ENCODE measurements around the gene ANKRD10. TPM values are rescaled to one million over a fixed set of nuclear protein-coding genes. Genes with fewer than 3 reads are reported as not detected.

ANKRD10 gene
- total and polyA plus RNA-seq, 11 donors: 37.7 to 81.3 (median 47.6) TPM

- intact Hi-C loops (cut with DNase I): loop anchor here in 6 of 10 donors (5.0 kb wide), 3 partner anchors 38 to 162 kb away; partner anchors contain the start of gene ING1 (in 1 of the 6)
- no peak for TF ChIP-seq CTCF (IDR thresholded peaks at IDR 0.05)
- TF ChIP-seq POLR2A (IDR thresholded peaks at IDR 0.05): no peak
- peaks cover 7 to 42% (median 23%) of the 10 kb centered on the region in 12 donors for H3K4me1 ChIP-seq
- no peaks in the 10 kb centered on the region for H3K9me3 ChIP-seq
- WGBS, 4 donors: 69 to 78% (median 72%) methylated on average over 19 of the region's 19 CpGs
- no peak for ATAC-seq
- peak overlapping the region in 1 of 12 donors; percentile 47 for H3K27ac ChIP-seq
- H3K27me3 ChIP-seq: no peaks in the 10 kb centered on the region
- peaks cover 0 to 5% (median 0%) of the 10 kb centered on the region in 9 donors for H3K36me3 ChIP-seq
- no peak for DNase-seq
- H3K4me3 ChIP-seq: peak overlapping the region in 11 of 12 donors; percentile 21 to 55 (median 44)
Measured at GRCh38 chr13:110873639-110874507, 41.0 kb downstream of the ANKRD10 start.

- WGBS, 4 donors: 88 to 89% (median 88%) methylated on average over 34 to 35 of the region's 35 CpGs
- H3K36me3 ChIP-seq: no peaks in the 10 kb centered on the region
- no peak overlapping the region for H3K4me3 ChIP-seq
- ATAC-seq (no peak), DNase-seq (peak in 1 of 5 donors; percentile 59)
- no peaks in the 10 kb centered on the region for H3K9me3 ChIP-seq
- intact Hi-C loops (cut with DNase I): loop anchor here in 6 of 10 donors (5.0 kb wide), 3 partner anchors 39 to 161 kb away; partner anchors contain the start of gene ING1 (in 1 of the 6)
- H3K27ac ChIP-seq: no peak overlapping the region
- no peaks in the 10 kb centered on the region for H3K27me3 ChIP-seq
- TF ChIP-seq CTCF (IDR thresholded peaks at IDR 0.05) (no peak), POLR2A (IDR thresholded peaks at IDR 0.05) (no peak)
- H3K4me1 ChIP-seq: peaks cover 7 to 42% (median 23%) of the 10 kb centered on the region in 12 donors
Measured at GRCh38 chr13:110872768-110873638, 41.9 kb downstream of the ANKRD10 start.

GRCh38 chr13:110872034-110872767 is 42.7 kb downstream of the ANKRD10 start:
- intact Hi-C loops (cut with DNase I): loop anchor here in 6 of 10 donors (5.0 kb wide), 3 partner anchors 40 to 160 kb away; partner anchors contain the start of gene ING1 (in 1 of the 6)
- Histone ChIP-seq H3K36me3 (no peaks in the 10 kb centered on the region), H3K9me3 (no peaks in the 10 kb centered on the region), H3K4me1 (peaks cover 7 to 42% (median 23%) of the 10 kb centered on the region in 12 donors), H3K27ac (no peak overlapping the region), H3K27me3 (no peaks in the 10 kb centered on the region), H3K4me3 (no peak overlapping the region)
- no peak for TF ChIP-seq CTCF (IDR thresholded peaks at IDR 0.05)
- TF ChIP-seq POLR2A (IDR thresholded peaks at IDR 0.05): no peak
- DNase-seq (peak in 1 of 5 donors; percentile 59), ATAC-seq (no peak)
- 74 to 81% (median 78%) methylated on average over 10 to 13 of the region's 13 CpGs for WGBS, 4 donors

All from heart left ventricle (tissue), 16 donors.